Keratinocyte (primary cell): ENCODE results near the gene DRD3. TPM values are rescaled to one million over a fixed set of nuclear protein-coding genes. Genes with fewer than 3 reads are reported as not detected.

ENCODE experiments used
- DNase-seq: peaks from one replicate; pipeline ENCODE4 v3.0.0-alpha.2; 2011; ENCODE audit warnings: low read depth, missing footprints, low spot score
- FAIRE-seq: peaks from 2 replicates; lab custom pipeline; 2011; peaks lifted over from hg19 to GRCh38; lab: Jason Lieb, UNC
- H2AFZ ChIP-seq: 2 replicates; pipeline ENCODE4 v1.6.0; 2012; ENCODE audit warnings: low read length, control low read depth, inconsistent platforms; ENCODE audit not compliant: control insufficient read depth
- H3K27ac ChIP-seq: 2 replicates; pipeline ENCODE4 v1.5.1; 2011; ENCODE audit warnings: low read length; ENCODE audit not compliant: control insufficient read depth, insufficient read depth
- H3K27me3 ChIP-seq: 3 replicates; pipeline ENCODE4 v1.6.0; 2011; ENCODE audit warnings: low read length; ENCODE audit not compliant: control insufficient read depth, insufficient read depth; ENCODE audit errors: extremely low read depth
- H3K36me3 ChIP-seq, 2 experiments: 2 replicates in 1 of 2; 3 replicates in 1 of 2; pipeline ENCODE4 v1.5.1; 2011; ENCODE audit warnings: low read length in 2 of 2, mild to moderate bottlenecking in 1 of 2; ENCODE audit not compliant: control insufficient read depth in 2 of 2, insufficient read depth in 2 of 2; ENCODE audit errors: extremely low read depth in 1 of 2
- H3K4me1 ChIP-seq: 3 replicates; pipeline ENCODE4 v1.5.1; 2011; ENCODE audit warnings: low read length; ENCODE audit not compliant: control insufficient read depth, insufficient read depth; ENCODE audit errors: extremely low read depth
- H3K4me2 ChIP-seq: 3 replicates; pipeline ENCODE4 v1.6.0; 2011; ENCODE audit warnings: low read depth, low read length; ENCODE audit not compliant: control insufficient read depth, insufficient read depth; ENCODE audit errors: extremely low read depth
- H3K4me3 ChIP-seq, 3 experiments: fragments of 200-600 bp in 1 of 3; sonication (generic) in 1 of 3; 2 replicates in 2 of 3; 3 replicates in 1 of 3; pipeline ENCODE4 v1.5.1; 2011 to 2016; ENCODE audit warnings: low read length in 3 of 3, mild to moderate bottlenecking in 3 of 3, control low read depth in 2 of 3, inconsistent platforms in 1 of 3, low read depth in 1 of 3, mixed read lengths in 1 of 3, mixed run types in 1 of 3, moderate library complexity in 1 of 3; ENCODE audit not compliant: control insufficient read depth in 2 of 3, insufficient read depth in 2 of 3; ENCODE audit errors: extremely low read depth in 1 of 3
- H3K79me2 ChIP-seq: 2 replicates; pipeline ENCODE4 v1.6.0; 2012; ENCODE audit warnings: low read length; ENCODE audit not compliant: control insufficient read depth, insufficient read depth
- H3K9ac ChIP-seq: 3 replicates; pipeline ENCODE4 v1.6.0; 2011; ENCODE audit warnings: low read length; ENCODE audit not compliant: control insufficient read depth, insufficient read depth; ENCODE audit errors: extremely low read depth
- H3K9me1 ChIP-seq: 3 replicates; pipeline ENCODE4 v1.6.0; 2011; ENCODE audit warnings: low read length; ENCODE audit not compliant: control insufficient read depth, insufficient read depth; ENCODE audit errors: extremely low read depth
- H3K9me3 ChIP-seq: 2 replicates; pipeline ENCODE4 v1.5.1; 2012; ENCODE audit warnings: low read depth, low read length; ENCODE audit not compliant: control insufficient read depth
- H4K20me1 ChIP-seq: 3 replicates; pipeline ENCODE4 v1.6.0; 2011; ENCODE audit warnings: low read length; ENCODE audit not compliant: control insufficient read depth, insufficient read depth; ENCODE audit errors: extremely low read depth
- EZH2 ChIP-seq: IDR thresholded peaks from one replicate; pipeline ENCODE4 v1.6.1; 2012; ENCODE audit warnings: inconsistent platforms, mild to moderate bottlenecking, low read length, moderate library complexity
- dilution Hi-C: fragments of 300-500 bp; cut with MboI; formaldehyde crosslinking; loops from one replicate; pipeline ENCODE4 v1.7.0; 2020; ENCODE audit warnings: low sequenced_read_pairs; ENCODE audit not compliant: extremely low pct_ligation_motif_present
- polyA plus RNA-seq, 5 experiments: library from polyadenylated mRNA; depleted of rRNA in 3 of 5; stranded (reverse) in 3 of 5; stranded (forward) in 1 of 5; unstranded in 1 of 5; fragments of >200 nt; gene quantifications; 1 replicate in 1 of 5; 2 replicates in 3 of 5; 3 replicates in 1 of 5; pipeline versions ENCODE4 v1.2.1 to v1.2.3, GENCODE V29; 2011 to 2012; ENCODE audit warnings: missing spikeins in 2 of 5, low read depth in 1 of 5, low replicate concordance in 1 of 5
- TF ChIP-seq, protein P1 (sequence below), 3 experiments: IDR thresholded peaks in 1 of 3; conservative IDR thresholded peaks in 1 of 3; optimal IDR thresholded peaks in 1 of 3; 2 replicates in 2 of 3; 3 replicates in 1 of 3; pipeline versions ENCODE3 to v1.5.1; 2011; ENCODE audit warnings: low read length in 3 of 3, mild to moderate bottlenecking in 3 of 3, moderate library complexity in 2 of 3, control low read depth in 1 of 3, inconsistent platforms in 1 of 3; ENCODE audit not compliant: insufficient read depth in 2 of 3; ENCODE audit errors: extremely low read depth in 1 of 3

Gene DRD3
- polyA plus RNA-seq, 1 donor (not counting 4 experiments of a cell fraction or from before 2014, with no cell fraction given): not detected

DNA sequence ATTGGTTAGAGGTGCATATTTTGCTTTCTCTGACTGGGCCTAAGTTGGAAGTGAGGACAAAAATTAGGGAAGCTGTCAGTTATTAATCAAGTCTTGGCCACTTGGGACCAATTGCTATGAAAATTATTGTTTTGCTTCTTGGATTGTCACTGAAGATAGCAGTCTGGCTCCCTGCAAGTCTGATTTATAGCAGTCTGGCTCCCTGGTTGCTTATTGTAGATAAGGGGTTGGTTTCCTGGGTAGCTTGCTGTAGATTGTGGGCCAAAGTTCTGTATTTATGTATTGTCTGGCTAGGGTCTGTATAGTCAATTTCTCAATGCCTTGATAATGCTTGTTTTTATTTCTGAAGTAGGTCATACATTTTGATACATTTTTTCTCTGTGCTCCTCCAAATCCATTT lies 13.3 kb upstream of the DRD3 start:
- H4K20me1 ChIP-seq: no peaks in the 10 kb centered on the region
- H3K27ac ChIP-seq: no peak overlapping the region
- no peaks in the 10 kb centered on the region for H3K9me1 ChIP-seq
- no peaks in the 10 kb centered on the region for H3K27me3 ChIP-seq
- H3K36me3 ChIP-seq: no peaks in the 10 kb centered on the region
- H2AFZ ChIP-seq: no peak overlapping the region
- no peaks in the 10 kb centered on the region for H3K79me2 ChIP-seq
- no peak for TF ChIP-seq EZH2
- TF ChIP-seq, protein P1, sequence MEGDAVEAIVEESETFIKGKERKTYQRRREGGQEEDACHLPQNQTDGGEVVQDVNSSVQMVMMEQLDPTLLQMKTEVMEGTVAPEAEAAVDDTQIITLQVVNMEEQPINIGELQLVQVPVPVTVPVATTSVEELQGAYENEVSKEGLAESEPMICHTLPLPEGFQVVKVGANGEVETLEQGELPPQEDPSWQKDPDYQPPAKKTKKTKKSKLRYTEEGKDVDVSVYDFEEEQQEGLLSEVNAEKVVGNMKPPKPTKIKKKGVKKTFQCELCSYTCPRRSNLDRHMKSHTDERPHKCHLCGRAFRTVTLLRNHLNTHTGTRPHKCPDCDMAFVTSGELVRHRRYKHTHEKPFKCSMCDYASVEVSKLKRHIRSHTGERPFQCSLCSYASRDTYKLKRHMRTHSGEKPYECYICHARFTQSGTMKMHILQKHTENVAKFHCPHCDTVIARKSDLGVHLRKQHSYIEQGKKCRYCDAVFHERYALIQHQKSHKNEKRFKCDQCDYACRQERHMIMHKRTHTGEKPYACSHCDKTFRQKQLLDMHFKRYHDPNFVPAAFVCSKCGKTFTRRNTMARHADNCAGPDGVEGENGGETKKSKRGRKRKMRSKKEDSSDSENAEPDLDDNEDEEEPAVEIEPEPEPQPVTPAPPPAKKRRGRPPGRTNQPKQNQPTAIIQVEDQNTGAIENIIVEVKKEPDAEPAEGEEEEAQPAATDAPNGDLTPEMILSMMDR (optimal IDR thresholded peaks at IDR 0.05 in 1 of 3, IDR thresholded peaks at IDR 0.05 in 1 of 3, conservative IDR thresholded peaks at IDR 0.05 in 1 of 3; ENCODE audit: extremely low read depth in 1 of 3, insufficient read depth in 2 of 3, low read length in 3 of 3): no peak
- H3K4me1 ChIP-seq: no peaks in the 10 kb centered on the region
- FAIRE-seq (no peak), DNase-seq (no peak)
- dilution Hi-C loops: no loop called here
- no peak overlapping the region for H3K4me2 ChIP-seq
- no peak overlapping the region for H3K4me3 ChIP-seq
- H3K9me3 ChIP-seq: no peaks in the 10 kb centered on the region
- no peak overlapping the region for H3K9ac ChIP-seq

DNA sequence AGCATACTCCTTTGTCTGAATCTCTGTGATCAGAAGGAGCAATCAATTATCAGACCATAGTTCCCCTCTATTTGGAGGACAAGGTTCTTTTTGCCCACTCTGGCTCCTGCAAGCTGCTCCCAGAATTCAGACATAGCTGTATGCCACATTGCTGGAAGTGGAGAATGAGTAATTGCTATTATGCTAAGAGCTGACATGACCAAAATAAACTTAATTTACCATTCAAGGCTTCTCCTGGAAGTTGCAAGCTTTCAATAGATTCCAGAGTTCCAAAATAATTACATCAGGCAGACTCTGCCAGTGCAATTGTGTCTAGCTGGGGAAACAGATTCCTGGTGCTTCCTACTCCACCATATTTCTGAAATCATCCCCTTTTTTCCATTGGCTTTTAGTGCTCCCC lies 7.6 kb upstream of the DRD3 start:
- TF ChIP-seq EZH2: no peak
- TF ChIP-seq, protein P1 (optimal IDR thresholded peaks at IDR 0.05 in 1 of 3, IDR thresholded peaks at IDR 0.05 in 1 of 3, conservative IDR thresholded peaks at IDR 0.05 in 1 of 3; ENCODE audit: extremely low read depth in 1 of 3, insufficient read depth in 2 of 3, low read length in 3 of 3): no peak
- Histone ChIP-seq H3K79me2 (no peaks in the 10 kb centered on the region), H3K36me3 (no peaks in the 10 kb centered on the region), H3K4me1 (no peaks in the 10 kb centered on the region), H3K27ac (no peak overlapping the region), H3K9ac (no peak overlapping the region), H4K20me1 (no peaks in the 10 kb centered on the region), H2AFZ (no peak overlapping the region), H3K27me3 (no peaks in the 10 kb centered on the region), H3K9me1 (no peaks in the 10 kb centered on the region), H3K4me3 (no peak overlapping the region), H3K4me2 (no peak overlapping the region), H3K9me3 (no peaks in the 10 kb centered on the region)
- dilution Hi-C loops: no loop called here
- no peak for FAIRE-seq
- DNase-seq: no peak
